Measurements from ENCODE around the gene OR52M1.

OR52M1 gene

GRCh38 chr11:4565371-4565770 lies 20.4 kb downstream of the OR52M1 start:
- H4K20me1 ChIP-seq = no peaks in the 10 kb centered on the region
- H3K4me1 ChIP-seq = no peaks in the 10 kb centered on the region
- no peaks in the 10 kb centered on the region for H3K36me3 ChIP-seq
- H3K9me3 ChIP-seq = peaks cover 20% of the 10 kb centered on the region
- H3K9ac ChIP-seq = no peak overlapping the region
- TF ChIP-seq Cebpa-rat (IDR thresholded peaks at IDR 0.05) = no peak
- H3K4me2 ChIP-seq = no peak overlapping the region
- no peak overlapping the region for H3K27ac ChIP-seq
- H3K27me3 ChIP-seq = no peaks in the 10 kb centered on the region
- no peak overlapping the region for H3K4me3 ChIP-seq

DNA sequence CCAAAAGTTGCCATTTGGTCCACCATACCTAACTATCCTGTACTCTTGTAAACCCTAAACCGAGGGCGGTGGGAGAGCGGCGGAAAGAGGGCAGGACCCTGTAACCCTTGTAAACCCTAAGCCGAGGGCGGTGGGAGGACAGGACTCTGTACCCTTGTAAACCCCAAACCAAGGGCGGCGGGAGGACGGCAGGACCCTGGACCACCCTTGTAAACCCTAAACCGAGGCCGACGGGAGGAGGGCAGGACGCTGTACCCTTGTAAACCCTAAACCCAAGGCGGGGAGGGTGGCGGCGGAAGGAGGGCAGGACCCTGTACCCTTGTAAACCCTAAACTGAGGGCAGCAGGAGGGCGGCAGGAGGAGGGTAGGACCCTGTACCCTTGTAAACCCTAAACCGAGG lies 24.1 kb downstream of the OR52M1 start:
- H3K36me3 ChIP-seq = no peaks in the 10 kb centered on the region
- no peaks in the 10 kb centered on the region for H4K20me1 ChIP-seq
- TF ChIP-seq Cebpa-rat (IDR thresholded peaks at IDR 0.05) = no peak
- H3K9me3 ChIP-seq = peaks cover 17% of the 10 kb centered on the region
- no peak overlapping the region for H3K4me3 ChIP-seq
- H3K27ac ChIP-seq = no peak overlapping the region
- no peaks in the 10 kb centered on the region for H3K4me1 ChIP-seq
- no peaks in the 10 kb centered on the region for H3K27me3 ChIP-seq
- H3K9ac ChIP-seq = no peak overlapping the region
- no peak overlapping the region for H3K4me2 ChIP-seq

DNA sequence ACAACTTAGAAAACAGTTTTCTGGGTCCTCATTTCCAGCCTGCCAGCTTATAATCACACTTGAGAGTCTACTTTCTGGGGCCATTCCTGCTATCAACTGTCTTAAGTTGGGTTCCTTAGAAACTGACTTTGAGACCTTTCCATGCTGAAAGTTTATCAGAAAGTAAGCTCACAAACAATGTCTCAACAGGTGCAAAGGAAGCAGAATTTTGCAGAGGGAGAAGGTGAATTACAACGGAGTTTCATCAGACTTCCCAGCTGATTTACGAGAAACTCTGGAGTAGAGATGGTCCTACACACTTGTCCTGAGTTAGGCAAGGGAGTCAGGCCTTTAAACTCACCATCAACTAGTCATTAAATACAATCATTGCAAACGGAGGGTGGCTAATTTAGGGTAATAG lies 31.9 kb downstream of the OR52M1 start:
- TF ChIP-seq Cebpa-rat (IDR thresholded peaks at IDR 0.05) = no peak
- Histone ChIP-seq H3K27me3 (no peaks in the 10 kb centered on the region), H3K9ac (no peak overlapping the region), H3K4me3 (no peak overlapping the region), H3K27ac (no peak overlapping the region), H3K4me2 (no peak overlapping the region), H3K9me3 (no peaks in the 10 kb centered on the region), H3K36me3 (no peaks in the 10 kb centered on the region), H4K20me1 (no peaks in the 10 kb centered on the region), H3K4me1 (peaks cover 11% of the 10 kb centered on the region)

DNA sequence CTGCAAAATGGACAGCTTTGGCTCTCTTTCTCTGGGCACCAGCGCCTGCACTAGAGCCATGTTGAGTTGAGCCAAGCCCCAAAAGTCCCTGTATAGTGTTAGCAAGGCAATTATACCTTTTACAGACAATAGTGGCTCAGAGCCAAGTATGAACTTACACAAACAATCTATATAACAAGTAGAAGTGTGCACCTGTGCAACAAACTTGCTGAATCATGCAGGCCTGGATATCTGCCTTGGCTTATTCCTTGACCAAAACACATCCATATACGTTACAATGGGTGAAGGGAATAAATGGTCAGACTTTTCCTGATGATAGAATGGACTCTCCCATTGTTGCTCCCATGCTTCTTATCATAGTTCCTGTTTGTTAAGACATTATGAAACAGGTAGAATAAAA lies 32.8 kb downstream of the OR52M1 start:
- H3K27ac ChIP-seq = no peak overlapping the region

GRCh38 chr11:4578624-4579023 lies 33.6 kb downstream of the OR52M1 start:
- Histone ChIP-seq H3K4me1 (peaks cover 11% of the 10 kb centered on the region), H3K27me3 (no peaks in the 10 kb centered on the region), H4K20me1 (no peaks in the 10 kb centered on the region), H3K9me3 (no peaks in the 10 kb centered on the region), H3K36me3 (no peaks in the 10 kb centered on the region), H3K9ac (no peak overlapping the region), H3K27ac (no peak overlapping the region), H3K4me3 (no peak overlapping the region), H3K4me2 (no peak overlapping the region)
- TF ChIP-seq Cebpa-rat (IDR thresholded peaks at IDR 0.05) = no peak

More for the DNA sequence above, 32.8 kb downstream of the OR52M1 start:
- Histone ChIP-seq H3K36me3 (no peaks in the 10 kb centered on the region), H3K4me1 (peaks cover 11% of the 10 kb centered on the region), H3K4me2 (no peak overlapping the region), H4K20me1 (no peaks in the 10 kb centered on the region), H3K9me3 (no peaks in the 10 kb centered on the region), H3K27me3 (no peaks in the 10 kb centered on the region), H3K9ac (no peak overlapping the region), H3K4me3 (no peak overlapping the region)
- no peak for TF ChIP-seq Cebpa-rat (IDR thresholded peaks at IDR 0.05)

GRCh38 chr11:4580124-4580523 lies 35.1 kb downstream of the OR52M1 start:
- Histone ChIP-seq H4K20me1 (no peaks in the 10 kb centered on the region), H3K27me3 (no peaks in the 10 kb centered on the region)

DNA sequence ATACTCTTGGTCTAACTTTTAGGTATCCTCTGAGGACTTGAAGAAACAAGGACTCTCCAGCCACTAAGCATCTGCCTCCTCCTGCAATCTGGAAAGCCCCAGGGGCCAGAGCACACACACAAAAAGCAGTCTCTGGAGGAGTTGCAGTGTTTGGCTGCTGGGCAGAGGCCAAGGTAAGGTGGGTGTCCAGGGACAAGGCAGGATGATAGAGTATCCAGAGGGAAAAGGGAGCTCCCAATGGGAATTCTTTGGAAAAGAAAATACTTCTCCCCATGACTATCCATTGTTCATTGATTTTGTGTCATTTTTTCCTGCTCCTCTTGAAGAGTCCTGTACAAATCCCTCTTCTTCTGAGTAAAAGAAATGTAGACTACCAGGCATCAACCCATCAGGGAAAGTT lies 36.5 kb downstream of the OR52M1 start, which contains the start of gene OR52I2:
OR52I2 (plus strand) TSS at position 301 of the 400 bp plus-strand sequence.
- no peak for TF ChIP-seq Cebpa-rat (IDR thresholded peaks at IDR 0.05)
- Histone ChIP-seq H3K36me3 (no peaks in the 10 kb centered on the region), H3K9me3 (no peaks in the 10 kb centered on the region), H3K4me1 (no peaks in the 10 kb centered on the region), H3K4me3 (no peak within 1 kb of the TSS), H4K20me1 (no peaks in the 10 kb centered on the region), H3K9ac (no peak within 1 kb of the TSS), H3K27ac (no peak within 1 kb of the TSS), H3K27me3 (no peaks in the 10 kb centered on the region), H3K4me2 (no peak within 1 kb of the TSS)

More at GRCh38 chr11:4580124-4580523, 35.1 kb downstream of the OR52M1 start:
- H3K9me3 ChIP-seq = no peaks in the 10 kb centered on the region
- H3K27ac ChIP-seq = no peak overlapping the region
- no peak overlapping the region for H3K4me2 ChIP-seq
- peaks cover 11% of the 10 kb centered on the region for H3K4me1 ChIP-seq
- H3K4me3 ChIP-seq = no peak overlapping the region
- TF ChIP-seq Cebpa-rat (IDR thresholded peaks at IDR 0.05) = no peak
- no peaks in the 10 kb centered on the region for H3K36me3 ChIP-seq
- H3K9ac ChIP-seq = no peak overlapping the region

- no peaks in the 10 kb centered on the region for H3K4me1 ChIP-seq
- H3K4me2 ChIP-seq = no peak overlapping the region
- no peaks in the 10 kb centered on the region for H4K20me1 ChIP-seq
- no peak overlapping the region for H3K9ac ChIP-seq
- H3K4me3 ChIP-seq = no peak overlapping the region
- no peaks in the 10 kb centered on the region for H3K36me3 ChIP-seq
- H3K9me3 ChIP-seq = no peaks in the 10 kb centered on the region
- H3K27ac ChIP-seq = no peak overlapping the region
- no peaks in the 10 kb centered on the region for H3K27me3 ChIP-seq
- TF ChIP-seq Cebpa-rat (IDR thresholded peaks at IDR 0.05) = no peak
Measured at GRCh38 chr11:4589017-4589416, 44.0 kb downstream of the OR52M1 start.

- no peak within 1 kb of the TSS for H3K4me2 ChIP-seq
- no peak for TF ChIP-seq Cebpa-rat (IDR thresholded peaks at IDR 0.05)
- no peaks in the 10 kb centered on the region for H4K20me1 ChIP-seq
- no peak within 1 kb of the TSS for H3K27ac ChIP-seq
- no peak within 1 kb of the TSS for H3K4me3 ChIP-seq
- no peaks in the 10 kb centered on the region for H3K27me3 ChIP-seq
- H3K4me1 ChIP-seq = no peaks in the 10 kb centered on the region
- no peak within 1 kb of the TSS for H3K9ac ChIP-seq
- H3K9me3 ChIP-seq = no peaks in the 10 kb centered on the region
- peaks cover 16% of the 10 kb centered on the region for H3K36me3 ChIP-seq
Measured at GRCh38 chr11:4593739-4594138, 48.7 kb downstream of the OR52M1 start, which contains the start of gene OR52I1. OR52I1 (plus strand) TSS chr11:4594039; CDS start chr11:4594039, 0 bp downstream.

All from BLaER1 (cell line).